Neuronal stem cell (in vitro differentiated cells): ENCODE results near the gene DGKD.
A peak's percentile ranks its signal among the peaks of the same experiment; 100 is the strongest.

ENCODE experiments used
- DNase-seq: peaks from one replicate; pipeline ENCODE4 v3.0.0-alpha.2; 2013; ENCODE audit warnings: low spot score
- H2AFZ ChIP-seq: one replicate; pipeline ENCODE4 v1.6.1; 2013; ENCODE audit warnings: mild to moderate bottlenecking, low read length, inconsistent platforms
- H2AK5ac ChIP-seq: 2 replicates; pipeline ENCODE4 v1.6.1; 2013; ENCODE audit warnings: low read depth, mild to moderate bottlenecking, inconsistent platforms, low read length, moderate library complexity, mixed read lengths
- H2BK120ac ChIP-seq: 2 replicates; pipeline ENCODE4 v1.6.1; 2013; ENCODE audit warnings: low read depth, mild to moderate bottlenecking, inconsistent platforms, low read length, moderate library complexity, mixed read lengths
- H2BK12ac ChIP-seq: one replicate; pipeline ENCODE4 v1.6.1; 2013; ENCODE audit warnings: low read length, inconsistent platforms
- H2BK15ac ChIP-seq: 2 replicates; pipeline ENCODE4 v1.6.1; 2013; ENCODE audit warnings: mild to moderate bottlenecking, low read length, inconsistent platforms, mixed read lengths
- H2BK5ac ChIP-seq: one replicate; pipeline ENCODE4 v1.6.1; 2013; ENCODE audit warnings: inconsistent platforms, mild to moderate bottlenecking, low read length, moderate library complexity
- H3K14ac ChIP-seq: one replicate; pipeline ENCODE4 v1.6.1; 2013; ENCODE audit warnings: low read length, inconsistent platforms
- H3K18ac ChIP-seq: 2 replicates; pipeline ENCODE4 v1.6.1; 2013; ENCODE audit warnings: low read length, inconsistent platforms
- H3K23ac ChIP-seq: 2 replicates; pipeline ENCODE4 v1.6.1; 2013; ENCODE audit warnings: low read depth, mild to moderate bottlenecking, mixed read lengths, low read length, inconsistent platforms; ENCODE audit not compliant: poor library complexity
- H3K27ac ChIP-seq: replicated peaks from 3 replicates; pipeline ENCODE4 v1.5.1; 2013; ENCODE audit warnings: low read length, inconsistent platforms
- H3K27me3 ChIP-seq, 3 experiments: 2 replicates each; pipeline ENCODE4 v1.6.1; 2013; ENCODE audit warnings: low read length in 3 of 3, mild to moderate bottlenecking in 2 of 3, inconsistent platforms in 1 of 3, low read depth in 1 of 3, mixed read lengths in 1 of 3, moderate library complexity in 1 of 3; ENCODE audit not compliant: control insufficient read depth in 3 of 3, insufficient read depth in 3 of 3
- H3K36me3 ChIP-seq, 2 donors: replicated peaks in 1 of 2; 2 replicates each; pipeline ENCODE4 v1.6.1; 2013; ENCODE audit warnings: low read length in 2 of 2; ENCODE audit not compliant: control insufficient read depth in 2 of 2, insufficient read depth in 2 of 2
- H3K4ac ChIP-seq: 2 replicates; pipeline ENCODE4 v1.6.1; 2013; ENCODE audit warnings: inconsistent platforms, mild to moderate bottlenecking, low read length, moderate library complexity
- H3K4me1 ChIP-seq, 2 donors: 1 replicate in 1 of 2; 2 replicates in 1 of 2; pipeline ENCODE4 v1.6.1; 2013; ENCODE audit warnings: low read length in 2 of 2, low read depth in 1 of 2; ENCODE audit not compliant: control insufficient read depth in 2 of 2, insufficient read depth in 1 of 2
- H3K4me2 ChIP-seq: one replicate; pipeline ENCODE4 v1.6.1; 2013; ENCODE audit warnings: mild to moderate bottlenecking, low read length, inconsistent platforms; ENCODE audit not compliant: insufficient read depth, poor library complexity, severe bottlenecking
- H3K4me3 ChIP-seq, 2 donors: 2 replicates each; pipeline ENCODE4 v1.5.1; 2013; ENCODE audit warnings: low read length in 2 of 2, mild to moderate bottlenecking in 2 of 2, inconsistent platforms in 1 of 2, moderate library complexity in 1 of 2
- H3K79me1 ChIP-seq: one replicate; pipeline ENCODE4 v1.6.1; 2013; ENCODE audit warnings: low read depth, mild to moderate bottlenecking, inconsistent platforms, low read length, moderate library complexity
- H3K9ac ChIP-seq: one replicate; pipeline ENCODE4 v1.6.1; 2013; ENCODE audit warnings: mild to moderate bottlenecking, low read depth, low read length, inconsistent platforms; ENCODE audit not compliant: poor library complexity
- H3K9me3 ChIP-seq, 2 donors: replicated peaks in 1 of 2; 2 replicates each; pipeline versions ENCODE3 to v1.6.1; 2013; ENCODE audit warnings: low read length in 2 of 2, mild to moderate bottlenecking in 2 of 2, inconsistent platforms in 1 of 2, low read depth in 1 of 2, mixed read lengths in 1 of 2, moderate library complexity in 1 of 2; ENCODE audit not compliant: control insufficient read depth in 2 of 2, insufficient read depth in 1 of 2
- H4K8ac ChIP-seq: one replicate; pipeline ENCODE4 v1.6.1; 2013; ENCODE audit warnings: low read depth, mild to moderate bottlenecking, inconsistent platforms, low read length, moderate library complexity
- H4K91ac ChIP-seq: one replicate; pipeline ENCODE4 v1.6.1; 2013; ENCODE audit warnings: low read length, low read depth, mild to moderate bottlenecking, inconsistent platforms; ENCODE audit not compliant: poor library complexity
- WGBS, 2 donors: extraction: QIAGEN DNeasy Blood & Tissue Kit; methylation state at CpG; one replicate each; pipeline ENCODE4 v1.1.7; 2013; ENCODE audit warnings: missing lambda C conversion rate in 2 of 2, mixed read lengths in 1 of 2; ENCODE audit not compliant: insufficient read length in 2 of 2, insufficient replicate concordance in 1 of 2; ENCODE audit errors: extremely low coverage in 2 of 2; 5-methylcytosine and 5-hydroxymethylcytosine counted together

The DGKD gene

DNA sequence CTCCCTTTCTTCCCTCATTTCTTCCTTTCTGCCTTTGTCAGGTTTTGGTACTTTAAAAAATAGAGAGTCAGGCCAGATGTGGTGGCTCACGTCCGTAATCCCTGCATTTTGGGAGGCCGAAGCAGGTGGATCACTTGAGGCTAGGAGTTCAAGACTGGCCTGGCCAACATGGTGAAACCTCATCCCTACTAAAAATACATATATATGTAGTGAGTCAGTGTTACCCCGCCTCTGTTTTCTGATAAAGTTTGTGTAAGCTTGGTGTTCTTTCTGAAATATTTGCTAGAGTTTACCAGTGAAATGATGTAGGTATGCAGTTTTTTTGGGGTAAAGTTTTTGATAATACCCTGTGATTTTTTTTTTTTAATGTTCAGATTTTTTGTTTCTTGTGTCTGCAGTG lies 58.8 kb downstream of the DGKD start:
- H3K4me2 ChIP-seq = no peak overlapping the region
- H3K4me1 ChIP-seq = peaks cover 0 to 2% of the 10 kb centered on the region in 2 donors
- H3K14ac ChIP-seq = no peak overlapping the region
- DNase-seq = no peak
- no peak overlapping the region for H3K23ac ChIP-seq
- H3K79me1 ChIP-seq = peaks cover 7% of the 10 kb centered on the region
- H3K27ac ChIP-seq = no peak overlapping the region
- H2AK5ac ChIP-seq = no peak overlapping the region
- no peak overlapping the region for H4K91ac ChIP-seq
- H2AFZ ChIP-seq = no peak overlapping the region
- no peak overlapping the region for H3K18ac ChIP-seq
- H2BK5ac ChIP-seq = no peak overlapping the region
- H2BK15ac ChIP-seq = no peak overlapping the region
- H3K9me3 ChIP-seq = peaks cover 3 to 15% of the 10 kb centered on the region in 2 donors
- H3K27me3 ChIP-seq = no peaks in the 10 kb centered on the region
- H2BK12ac ChIP-seq = no peak overlapping the region
- H2BK120ac ChIP-seq = no peak overlapping the region
- WGBS, 2 donors = no CpG with 5 or more reads among the region's 4 CpGs
- H3K4me3 ChIP-seq = no peak overlapping the region
- H3K4ac ChIP-seq = no peak overlapping the region
- H4K8ac ChIP-seq = no peak overlapping the region
- no peak overlapping the region for H3K9ac ChIP-seq
- no peaks in the 10 kb centered on the region for H3K36me3 ChIP-seq

DNA sequence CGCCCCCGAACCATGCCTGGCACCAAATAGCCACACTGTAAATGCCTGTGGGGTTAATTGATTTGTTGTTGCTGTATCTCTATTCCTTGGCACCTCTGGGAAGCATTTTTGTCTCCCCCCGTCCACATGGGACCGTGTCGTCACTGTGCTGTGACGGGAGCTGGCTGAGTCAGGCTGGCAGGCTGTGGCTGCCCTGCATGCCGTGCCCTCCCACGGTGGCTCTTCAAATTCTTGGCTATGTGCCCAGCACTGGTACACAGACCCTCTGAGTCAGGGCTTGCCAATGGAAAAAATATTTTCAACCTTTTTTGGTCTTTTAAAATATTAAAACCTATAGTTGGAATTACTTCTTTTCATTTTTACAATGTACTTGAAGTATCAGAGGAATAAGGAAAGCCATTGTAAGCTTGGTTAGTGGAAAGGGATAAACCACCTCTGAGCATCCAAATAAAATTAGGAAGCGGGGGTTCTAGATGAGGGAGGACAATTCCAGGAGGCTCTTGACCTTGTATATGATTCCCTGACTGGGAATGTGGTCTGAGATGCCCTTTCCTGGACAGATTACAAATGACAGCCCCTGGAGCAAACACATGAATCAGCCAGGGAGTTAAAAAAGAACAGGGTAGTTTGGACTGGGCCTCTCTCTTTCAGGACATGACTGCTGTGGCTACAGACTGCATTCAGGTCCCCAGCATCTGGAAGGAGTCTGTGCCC lies 59.4 kb downstream of the DGKD start:
- H4K91ac ChIP-seq = no peak overlapping the region
- no peak overlapping the region for H3K4me3 ChIP-seq
- no peak overlapping the region for H3K4ac ChIP-seq
- no peaks in the 10 kb centered on the region for H3K27me3 ChIP-seq
- no peak overlapping the region for H2BK5ac ChIP-seq
- H2BK120ac ChIP-seq = no peak overlapping the region
- no peak overlapping the region for H3K23ac ChIP-seq
- H2BK12ac ChIP-seq = no peak overlapping the region
- H3K27ac ChIP-seq = no peak overlapping the region
- H3K4me1 ChIP-seq = peaks cover 0 to 2% of the 10 kb centered on the region in 2 donors
- H3K14ac ChIP-seq = no peak overlapping the region
- H3K9me3 ChIP-seq = peaks cover 3 to 15% of the 10 kb centered on the region in 2 donors
- H3K4me2 ChIP-seq = no peak overlapping the region
- H3K18ac ChIP-seq = no peak overlapping the region
- no peak for DNase-seq
- H3K9ac ChIP-seq = no peak overlapping the region
- no CpG with 5 or more reads among the region's 9 CpGs for WGBS, 2 donors
- H2AFZ ChIP-seq = no peak overlapping the region
- no peak overlapping the region for H2AK5ac ChIP-seq
- H2BK15ac ChIP-seq = no peak overlapping the region
- H4K8ac ChIP-seq = no peak overlapping the region
- H3K79me1 ChIP-seq = peaks cover 5% of the 10 kb centered on the region
- H3K36me3 ChIP-seq = no peaks in the 10 kb centered on the region

DNA sequence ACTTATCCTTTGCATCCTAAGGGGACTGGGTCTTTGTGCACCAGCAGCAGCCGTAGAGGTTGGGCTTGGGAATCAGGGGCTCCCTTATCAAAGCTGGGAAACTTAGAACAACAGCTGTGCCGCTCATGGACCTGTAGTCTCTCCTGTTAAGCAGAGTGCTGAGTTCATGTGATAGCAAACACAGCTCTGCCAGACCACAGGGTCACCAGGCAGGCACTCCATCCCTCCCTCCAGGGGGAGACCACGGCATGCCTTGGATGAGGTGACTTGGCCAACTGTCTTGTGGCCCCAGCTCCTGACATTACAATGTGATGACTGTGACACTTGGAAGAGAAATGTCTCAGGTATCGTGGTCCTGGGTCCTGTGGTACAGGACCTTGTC lies 60.0 kb downstream of the DGKD start:
- Histone ChIP-seq H4K91ac (no peak overlapping the region), H2BK120ac (no peak overlapping the region), H3K79me1 (peaks cover 5% of the 10 kb centered on the region), H3K4me3 (no peak overlapping the region), H2BK12ac (no peak overlapping the region), H2AK5ac (no peak overlapping the region), H3K4ac (no peak overlapping the region), H2BK5ac (no peak overlapping the region), H3K18ac (no peak overlapping the region), H3K4me1 (peaks cover 0 to 2% of the 10 kb centered on the region in 2 donors), H3K4me2 (no peak overlapping the region), H3K27ac (no peak overlapping the region), H2BK15ac (no peak overlapping the region), H3K23ac (peak overlapping the region; percentile 60), H2AFZ (no peak overlapping the region), H3K36me3 (no peaks in the 10 kb centered on the region), H3K9ac (no peak overlapping the region), H3K14ac (no peak overlapping the region), H3K27me3 (no peaks in the 10 kb centered on the region), H4K8ac (no peak overlapping the region), H3K9me3 (peaks cover 3 to 15% of the 10 kb centered on the region in 2 donors)
- no CpG with 5 or more reads among the region's 4 CpGs for WGBS, 2 donors
- DNase-seq = no peak

- no peak for DNase-seq
- no peak overlapping the region for H2BK15ac ChIP-seq
These were observed 60.7 kb downstream of the DGKD start for GRCh38 chr2:233414777-233415570.

More at GRCh38 chr2:233414777-233415570, 60.7 kb downstream of the DGKD start:
- peaks cover 5% of the 10 kb centered on the region for H3K79me1 ChIP-seq
- no peak overlapping the region for H3K23ac ChIP-seq
- no peak overlapping the region for H3K27ac ChIP-seq
- no peak overlapping the region for H2BK120ac ChIP-seq
- no peaks in the 10 kb centered on the region for H3K36me3 ChIP-seq
- no peak overlapping the region for H2BK5ac ChIP-seq
- no peak overlapping the region for H2AFZ ChIP-seq
- H4K8ac ChIP-seq = no peak overlapping the region
- H3K4me2 ChIP-seq = no peak overlapping the region
- H3K4me1 ChIP-seq = peaks cover 2 to 8% of the 10 kb centered on the region in 2 donors
- no peaks in the 10 kb centered on the region for H3K27me3 ChIP-seq
- no peak overlapping the region for H3K18ac ChIP-seq
- H2BK12ac ChIP-seq = no peak overlapping the region
- peaks cover 3 to 15% of the 10 kb centered on the region in 2 donors for H3K9me3 ChIP-seq
- H2AK5ac ChIP-seq = no peak overlapping the region
- no peak overlapping the region for H4K91ac ChIP-seq
- no peak overlapping the region for H3K4me3 ChIP-seq
- WGBS, 2 donors = no CpG with 5 or more reads among the region's 5 CpGs
- no peak overlapping the region for H3K14ac ChIP-seq
- H3K4ac ChIP-seq = no peak overlapping the region
- no peak overlapping the region for H3K9ac ChIP-seq
